Colonic mucosa (tissue), 4 donors: ENCODE data around the gene AGR3. TPM values are rescaled to one million over a fixed set of nuclear protein-coding genes. Genes with fewer than 3 reads are reported as not detected.

Experiments used
- DNase-seq: peaks from one replicate; pipeline ENCODE4 v3.0.0-alpha.2; 2020
- H3K27ac ChIP-seq: fragments of 200-600 bp; one replicate; pipeline ENCODE4 v1.8.0; 2021
- H3K27me3 ChIP-seq: fragments of 200-600 bp; one replicate; pipeline ENCODE4 v1.8.0; 2021
- H3K36me3 ChIP-seq: fragments of 200-600 bp; one replicate; pipeline ENCODE4 v1.8.0; 2021
- H3K4me1 ChIP-seq: fragments of 200-600 bp; one replicate; pipeline ENCODE4 v1.8.0; 2021; ENCODE audit warnings: mild to moderate bottlenecking
- H3K4me3 ChIP-seq: fragments of 200-600 bp; one replicate; pipeline ENCODE4 v1.8.0; 2021
- H3K9ac ChIP-seq, 2 donors: one replicate each; pipeline ENCODE4 v1.7.0; 2013; ENCODE audit warnings: control low read depth in 2 of 2, low read depth in 2 of 2, low read length in 2 of 2
- H3K9me3 ChIP-seq: fragments of 200-600 bp; one replicate; pipeline ENCODE4 v1.8.0; 2021
- CTCF ChIP-seq: fragments of 200-600 bp; IDR thresholded peaks from one replicate; pipeline ENCODE4 v1.8.0; 2022; ENCODE audit warnings: antibody characterized with exemption, mild to moderate bottlenecking
- intact Hi-C: fragments of 100-400 bp; cut with DNase I; formaldehyde crosslinking; loops from one replicate; pipeline ENCODE4 v1.14.1; 2022
- total RNA-seq, 2 donors: library from RNA; stranded (reverse); fragmentation: NEBNext Ultra II Directional in 1 of 2; extraction: Animal tissue kit (Norgen Biotek cat#: 25700) in 1 of 2; gene quantifications; one replicate each; pipeline ENCODE4 v1.2.1, GENCODE V29; 2021
- donor health status: healthy.
- donor health status: DM: no; HTN: no; CAD: no.
- donor health status: DM: no; HTN: no; CAD: no.

Gene AGR3
- total RNA-seq, 2 donors from 2014 or later: 144 to 197 TPM

GRCh38 chr7:16839646-16840045, 42.1 kb downstream of the AGR3 start:
- TF ChIP-seq CTCF: no peak
- no peak overlapping the region for H3K27ac ChIP-seq
- no peaks in the 10 kb centered on the region for H3K27me3 ChIP-seq
- no peak overlapping the region for H3K9ac ChIP-seq
- no peaks in the 10 kb centered on the region for H3K36me3 ChIP-seq
- intact Hi-C loops: no loop called here
- H3K4me3 ChIP-seq: no peak overlapping the region
- no peaks in the 10 kb centered on the region for H3K9me3 ChIP-seq
- H3K4me1 ChIP-seq: no peaks in the 10 kb centered on the region
- DNase-seq: no peak

GRCh38 chr7:16838891-16839290, 42.9 kb downstream of the AGR3 start:
- intact Hi-C loops: no loop called here
- H3K27ac ChIP-seq: no peak overlapping the region
- H3K9ac ChIP-seq: no peak overlapping the region
- H3K9me3 ChIP-seq: no peaks in the 10 kb centered on the region
- H3K27me3 ChIP-seq: no peaks in the 10 kb centered on the region
- no peaks in the 10 kb centered on the region for H3K4me1 ChIP-seq
- TF ChIP-seq CTCF: no peak
- H3K36me3 ChIP-seq: no peaks in the 10 kb centered on the region
- no peak overlapping the region for H3K4me3 ChIP-seq
- DNase-seq: no peak

GRCh38 chr7:16838386-16838785, 43.4 kb downstream of the AGR3 start:
- no peak overlapping the region for H3K27ac ChIP-seq
- no peak overlapping the region for H3K4me3 ChIP-seq
- intact Hi-C loops: no loop called here
- no peaks in the 10 kb centered on the region for H3K36me3 ChIP-seq
- DNase-seq: no peak
- no peaks in the 10 kb centered on the region for H3K27me3 ChIP-seq
- no peaks in the 10 kb centered on the region for H3K9me3 ChIP-seq
- TF ChIP-seq CTCF: no peak
- no peak overlapping the region for H3K9ac ChIP-seq
- no peaks in the 10 kb centered on the region for H3K4me1 ChIP-seq

GRCh38 chr7:16836481-16836880, 45.3 kb downstream of the AGR3 start:
- no peak for DNase-seq
- Histone ChIP-seq H3K4me3 (no peak overlapping the region), H3K4me1 (no peaks in the 10 kb centered on the region), H3K27ac (no peak overlapping the region), H3K36me3 (no peaks in the 10 kb centered on the region), H3K9me3 (no peaks in the 10 kb centered on the region), H3K27me3 (no peaks in the 10 kb centered on the region), H3K9ac (no peak overlapping the region)
- intact Hi-C loops: no loop called here
- no peak for TF ChIP-seq CTCF

- intact Hi-C loops: no loop called here
- no peak for TF ChIP-seq CTCF
- H3K27me3 ChIP-seq: no peaks in the 10 kb centered on the region
- no peak overlapping the region for H3K27ac ChIP-seq
- H3K4me3 ChIP-seq: no peak overlapping the region
- no peaks in the 10 kb centered on the region for H3K4me1 ChIP-seq
- no peaks in the 10 kb centered on the region for H3K9me3 ChIP-seq
- no peaks in the 10 kb centered on the region for H3K36me3 ChIP-seq
- no peak overlapping the region for H3K9ac ChIP-seq
- DNase-seq: no peak
These were observed 48.4 kb downstream of the AGR3 start for GRCh38 chr7:16833373-16833772.

- Histone ChIP-seq H3K9me3 (no peaks in the 10 kb centered on the region), H3K36me3 (no peaks in the 10 kb centered on the region), H3K27me3 (no peaks in the 10 kb centered on the region), H3K4me3 (no peak overlapping the region), H3K9ac (no peak overlapping the region), H3K4me1 (peaks cover 6% of the 10 kb centered on the region), H3K27ac (no peak overlapping the region)
- TF ChIP-seq CTCF: no peak
- DNase-seq: no peak
- intact Hi-C loops: no loop called here
These were observed 55.7 kb downstream of the AGR3 start for GRCh38 chr7:16826060-16826459.
